GM19438 (cell line): ENCODE results near the gene HLA-G.

Experiments used
- ATAC-seq: cut with Tn5 transposase; IDR thresholded peaks from one replicate; pipeline ENCODE4 v1.9.1; 2021; ENCODE audit warnings: low read depth; ENCODE audit not compliant: unreplicated experiment

HLA-G gene

GRCh38 chr6:29815118-29815750 lies 12.4 kb upstream of the HLA-G start:
- ATAC-seq: no peak

DNA sequence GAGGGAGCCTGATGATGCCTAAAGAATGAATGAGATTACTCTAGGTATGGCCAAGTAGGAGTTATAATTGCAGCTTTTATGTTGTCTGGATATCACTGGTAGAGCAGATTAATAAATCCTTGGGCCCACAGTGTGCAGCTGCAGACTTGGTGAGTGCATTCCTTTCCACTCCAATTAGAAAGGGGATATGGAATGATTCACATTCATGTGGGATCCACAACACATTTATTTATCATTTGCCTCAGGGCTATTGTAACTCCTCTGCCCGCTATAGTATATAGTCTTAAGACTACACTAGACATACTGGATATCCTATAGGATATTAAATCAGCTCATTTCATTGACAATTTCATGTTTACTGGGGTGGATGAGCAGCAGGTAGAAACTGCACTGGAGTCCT lies 11.6 kb upstream of the HLA-G start:
- no peak for ATAC-seq

DNA sequence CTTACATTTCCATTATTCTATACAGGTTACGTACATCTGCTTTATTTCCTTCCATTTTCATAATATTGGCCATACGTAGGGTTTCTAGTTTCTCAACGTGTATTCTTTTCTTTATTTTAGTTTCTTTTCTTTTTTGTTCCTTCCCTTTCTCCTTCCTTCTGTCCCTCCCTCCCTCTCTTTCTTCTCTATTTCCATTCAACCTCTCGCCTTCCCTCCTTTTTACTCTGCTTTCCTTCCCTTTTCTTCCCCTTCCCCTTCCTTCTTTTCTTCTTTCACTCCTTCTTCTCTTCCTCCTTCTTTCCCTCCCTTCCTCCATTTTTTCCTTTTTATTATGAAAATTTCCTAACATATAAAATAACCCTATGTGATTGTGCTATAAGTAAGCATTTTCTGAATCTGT lies 8.7 kb upstream of the HLA-G start:
- no peak for ATAC-seq

- no peak for ATAC-seq
These were observed 3.5 kb upstream of the HLA-G start for GRCh38 chr6:29824144-29824543.

- no peak for ATAC-seq
These were observed 1.8 kb upstream of the HLA-G start for GRCh38 chr6:29825848-29826247.

GRCh38 chr6:29826271-29826670 lies 1.4 kb upstream of the HLA-G start:
- no peak for ATAC-seq

DNA sequence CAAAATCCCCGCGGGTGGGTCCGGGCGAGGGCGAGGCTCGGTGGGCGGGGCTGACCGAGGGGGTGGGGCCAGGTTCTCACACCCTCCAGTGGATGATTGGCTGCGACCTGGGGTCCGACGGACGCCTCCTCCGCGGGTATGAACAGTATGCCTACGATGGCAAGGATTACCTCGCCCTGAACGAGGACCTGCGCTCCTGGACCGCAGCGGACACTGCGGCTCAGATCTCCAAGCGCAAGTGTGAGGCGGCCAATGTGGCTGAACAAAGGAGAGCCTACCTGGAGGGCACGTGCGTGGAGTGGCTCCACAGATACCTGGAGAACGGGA lies 809 bp downstream of the HLA-G start:
- no peak for ATAC-seq

DNA sequence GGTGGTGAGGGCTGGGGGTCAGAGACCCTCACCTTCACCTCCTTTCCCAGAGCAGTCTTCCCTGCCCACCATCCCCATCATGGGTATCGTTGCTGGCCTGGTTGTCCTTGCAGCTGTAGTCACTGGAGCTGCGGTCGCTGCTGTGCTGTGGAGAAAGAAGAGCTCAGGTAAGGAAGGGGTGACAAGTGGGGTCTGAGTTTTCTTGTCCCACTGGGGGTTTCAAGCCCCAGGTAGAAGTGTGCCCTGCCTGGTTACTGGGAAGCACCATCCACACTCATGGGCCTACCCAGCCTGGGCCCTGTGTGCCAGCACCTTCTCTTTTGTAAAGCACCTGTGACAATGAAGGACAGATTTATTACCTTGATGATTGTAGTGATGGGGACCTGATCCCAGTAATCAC lies 2.1 kb downstream of the HLA-G start:
- ATAC-seq: no peak

- no peak for ATAC-seq
These were observed 2.8 kb downstream of the HLA-G start for GRCh38 chr6:29830409-29830808.

- ATAC-seq: no peak
These were observed 4.2 kb downstream of the HLA-G start for GRCh38 chr6:29831776-29832175.

DNA sequence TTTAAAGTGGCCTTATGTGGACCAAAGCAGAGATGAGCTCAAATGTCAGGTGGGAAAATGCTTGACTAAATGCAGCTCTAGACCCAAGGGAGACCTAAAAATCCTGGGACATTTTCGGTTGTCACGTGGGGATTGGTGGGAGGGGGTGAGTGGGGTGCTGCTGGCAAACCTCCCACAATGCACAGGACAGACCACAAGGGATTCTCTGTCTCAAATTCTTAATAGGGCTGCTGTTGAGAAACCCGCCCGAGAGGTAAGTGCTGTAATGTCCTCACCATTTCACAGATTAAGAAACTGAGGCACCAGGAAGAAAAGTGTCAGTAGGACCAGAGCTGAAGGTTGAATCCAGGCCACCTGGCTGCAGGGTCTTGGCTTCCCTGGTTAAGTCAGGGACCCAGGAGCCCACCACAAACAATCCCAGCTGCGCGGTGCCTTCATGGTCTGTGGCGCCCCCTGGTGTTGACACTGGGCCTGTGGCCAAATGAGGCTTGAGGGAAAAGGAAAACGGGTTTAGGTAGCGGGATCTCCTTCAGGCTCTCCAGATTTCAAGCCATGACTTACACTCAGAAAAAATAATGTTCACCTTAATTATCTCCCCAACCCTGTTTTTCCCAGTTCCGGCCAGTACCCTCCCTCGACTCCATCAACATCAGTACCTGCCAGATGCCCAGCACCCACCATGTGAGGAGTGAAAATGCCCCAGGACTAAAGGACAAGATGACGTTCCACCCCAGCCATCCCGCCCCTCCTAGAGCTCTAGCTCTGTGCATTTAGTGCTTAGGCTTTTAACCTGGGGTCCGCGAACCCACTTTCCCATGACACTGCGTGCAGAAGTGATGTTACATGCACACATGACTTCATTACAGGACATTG lies 7.2 kb downstream of the HLA-G start:
- no peak for ATAC-seq

GRCh38 chr6:29839917-29840316 lies 12.3 kb downstream of the HLA-G start:
- no peak for ATAC-seq

- no peak for ATAC-seq
These were observed 13.4 kb downstream of the HLA-G start for GRCh38 chr6:29841030-29841429.

- ATAC-seq: no peak
These were observed 17.9 kb downstream of the HLA-G start for GRCh38 chr6:29845405-29846006.

- no peak for ATAC-seq
These were observed 20.4 kb downstream of the HLA-G start for GRCh38 chr6:29847871-29848630.

DNA sequence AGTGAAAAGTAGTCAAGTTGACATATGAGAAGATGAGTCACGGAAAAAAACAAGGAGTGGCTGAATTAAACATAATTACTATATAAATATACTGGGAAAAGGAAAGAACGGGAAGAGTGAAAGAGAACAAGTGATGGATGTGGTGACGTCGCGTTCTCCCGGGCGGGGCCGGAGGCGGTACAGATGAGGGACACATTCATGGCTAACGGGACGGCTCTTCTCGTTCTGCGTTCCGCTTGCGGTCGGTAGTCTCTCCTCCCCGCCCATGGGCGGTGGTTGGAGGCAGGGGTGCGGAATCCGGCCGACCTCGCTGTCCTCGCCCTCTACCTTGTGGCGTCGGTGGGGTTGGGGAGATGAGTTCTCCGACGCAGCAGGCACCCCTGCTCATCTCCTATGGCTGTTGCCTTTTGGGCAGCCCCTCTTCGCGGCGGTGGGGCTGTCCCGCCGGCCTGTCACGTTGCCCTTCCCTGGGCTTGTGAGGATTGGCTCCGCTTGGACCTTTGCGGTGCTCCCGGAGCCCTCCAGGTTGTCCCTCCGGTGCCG lies 22.5 kb downstream of the HLA-G start:
- ATAC-seq: no peak

DNA sequence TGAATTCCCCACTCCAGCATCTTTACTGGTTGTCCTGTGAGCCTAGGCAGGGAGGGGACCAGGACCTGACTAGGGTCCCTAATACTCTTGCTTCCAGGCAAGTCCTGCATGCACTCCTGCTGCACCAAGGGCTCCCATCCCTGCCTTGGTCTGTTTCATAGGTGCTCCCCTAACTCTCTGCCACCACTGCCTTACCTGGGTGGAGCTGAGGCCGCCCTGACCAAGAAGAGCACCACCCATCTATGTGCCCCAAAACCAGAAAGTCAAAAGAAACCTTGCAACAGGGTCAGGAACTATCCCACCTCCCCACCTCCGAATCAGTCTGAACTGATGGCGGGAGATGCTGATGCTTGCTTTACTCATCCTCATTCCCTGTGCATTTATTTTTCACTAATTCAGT lies 23.6 kb downstream of the HLA-G start:
- no peak for ATAC-seq

DNA sequence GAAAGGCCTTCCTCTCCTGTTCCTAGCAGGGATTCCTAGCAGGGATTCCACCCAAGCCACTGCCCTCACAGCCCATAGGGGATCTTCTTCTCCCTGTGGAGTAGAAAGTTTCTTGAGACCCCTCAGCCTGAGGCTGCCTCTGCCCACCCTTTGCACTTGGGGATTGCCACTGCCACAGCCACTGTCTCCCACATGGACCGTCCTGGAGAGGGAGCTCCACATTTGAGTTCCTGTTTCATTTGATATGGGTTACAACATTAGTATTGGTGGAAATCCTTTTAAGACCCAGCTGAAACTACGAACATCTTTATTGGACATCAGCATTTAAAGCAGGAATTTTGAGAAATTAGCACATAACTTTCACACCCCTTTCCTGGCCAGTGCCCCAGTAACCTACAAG lies 25.6 kb downstream of the HLA-G start:
- ATAC-seq: no peak

DNA sequence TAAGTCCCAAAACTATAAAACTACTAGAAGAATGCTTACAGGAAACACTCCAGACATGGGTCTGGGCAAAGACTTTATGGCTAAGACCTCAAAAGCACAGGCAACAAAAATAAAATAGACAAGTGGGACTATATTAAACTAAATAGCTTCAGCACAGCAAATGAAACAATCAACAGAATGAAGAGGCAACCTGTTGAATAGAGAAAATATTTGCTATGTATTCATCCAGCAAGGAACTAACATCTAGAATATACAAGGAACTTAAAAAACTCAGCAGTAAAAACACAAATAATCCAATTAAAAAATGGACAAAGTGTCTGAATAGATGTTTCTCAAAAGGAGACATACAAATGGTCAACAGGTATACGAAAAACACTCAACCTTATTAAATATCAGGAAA lies 30.4 kb downstream of the HLA-G start:
- no peak for ATAC-seq

DNA sequence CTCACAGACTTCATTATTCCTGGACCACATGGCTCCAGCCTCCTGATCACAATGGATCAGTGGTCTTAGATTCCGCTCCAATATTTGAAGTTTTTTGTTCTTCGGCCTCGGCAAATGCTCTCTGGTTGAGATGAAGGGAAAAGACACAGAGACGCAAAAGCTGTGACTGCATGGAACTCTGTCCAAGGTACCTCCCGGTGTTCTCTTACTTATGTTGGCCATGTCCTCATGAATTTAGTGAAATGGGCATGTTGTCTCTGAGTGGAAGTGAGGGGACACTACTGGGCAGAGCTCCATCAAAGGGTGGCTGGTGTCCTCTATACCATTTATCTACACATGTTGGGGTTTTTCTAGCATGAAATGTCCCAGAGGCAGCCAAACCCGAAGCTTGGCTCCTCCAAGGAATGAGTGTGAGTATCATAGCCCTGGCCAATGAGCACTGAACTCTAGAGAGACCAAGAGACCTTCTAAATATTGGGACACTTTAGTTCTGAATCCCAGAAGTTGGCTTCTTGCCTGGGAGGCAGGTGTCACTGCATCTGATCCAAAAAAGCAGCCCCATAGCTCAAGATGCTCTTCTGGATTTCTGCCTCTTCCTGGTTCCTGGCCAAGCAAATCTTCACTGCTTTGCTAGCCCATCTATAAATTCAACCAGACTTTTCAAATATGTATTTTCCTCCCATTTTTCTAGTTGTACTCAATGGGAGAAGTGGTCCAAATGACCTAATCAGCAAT lies 34.1 kb downstream of the HLA-G start:
- no peak for ATAC-seq
